Putamen (tissue), 1 donor: ENCODE measurements around the gene ADAM15.

ENCODE experiments used
- DNase-seq: peaks from one replicate; pipeline ENCODE4 v3.0.0-alpha.2; 2016; ENCODE audit warnings: low spot score

Gene ADAM15

DNA sequence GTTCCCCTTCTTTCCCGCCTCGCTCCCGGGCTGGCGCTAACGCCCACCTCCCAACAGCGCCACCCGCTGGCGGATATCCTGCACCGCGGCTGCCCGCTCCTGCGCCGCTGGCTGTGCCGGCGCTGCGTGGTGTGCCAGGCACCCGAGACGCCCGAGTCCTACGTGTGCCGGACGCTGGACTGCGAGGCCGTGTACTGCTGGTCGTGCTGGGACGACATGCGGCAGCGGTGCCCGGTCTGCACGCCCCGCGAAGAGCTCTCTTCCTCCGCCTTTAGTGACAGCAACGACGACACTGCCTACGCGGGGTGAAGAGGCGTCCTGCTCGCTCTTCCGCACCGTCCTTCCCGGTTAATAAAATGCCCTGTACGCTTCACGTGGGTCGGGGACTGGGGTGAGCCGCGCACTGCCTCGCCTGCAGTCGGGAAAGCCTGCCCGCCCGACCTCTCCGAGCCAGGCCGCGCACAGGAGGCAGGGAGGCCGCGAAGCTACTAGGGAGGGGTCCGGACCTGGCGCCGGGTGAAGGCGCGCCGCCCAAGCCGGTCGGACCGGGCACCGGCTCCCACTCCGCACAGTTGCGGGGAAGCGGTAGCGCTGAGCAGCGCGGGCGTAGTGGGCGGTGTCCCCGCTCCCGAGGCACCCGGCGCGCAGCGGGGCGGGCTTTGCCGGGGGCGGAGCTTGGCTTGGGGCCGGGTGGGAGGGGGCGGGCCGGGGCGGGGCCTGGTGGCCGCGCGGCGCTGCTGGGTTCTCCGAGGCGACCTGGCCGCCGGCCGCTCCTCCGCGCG is at the start of gene ADAM15:
Gene ADAM15, plus strand, starts transcription at position 757 of the 782 bp plus-strand sequence. CDS start 71 bp downstream, outside the sequence.
- peak; percentile 74 for DNase-seq

GRCh38 chr1:155001425-155001674 is 49.8 kb upstream of the ADAM15 start:
- no peak for DNase-seq

DNA sequence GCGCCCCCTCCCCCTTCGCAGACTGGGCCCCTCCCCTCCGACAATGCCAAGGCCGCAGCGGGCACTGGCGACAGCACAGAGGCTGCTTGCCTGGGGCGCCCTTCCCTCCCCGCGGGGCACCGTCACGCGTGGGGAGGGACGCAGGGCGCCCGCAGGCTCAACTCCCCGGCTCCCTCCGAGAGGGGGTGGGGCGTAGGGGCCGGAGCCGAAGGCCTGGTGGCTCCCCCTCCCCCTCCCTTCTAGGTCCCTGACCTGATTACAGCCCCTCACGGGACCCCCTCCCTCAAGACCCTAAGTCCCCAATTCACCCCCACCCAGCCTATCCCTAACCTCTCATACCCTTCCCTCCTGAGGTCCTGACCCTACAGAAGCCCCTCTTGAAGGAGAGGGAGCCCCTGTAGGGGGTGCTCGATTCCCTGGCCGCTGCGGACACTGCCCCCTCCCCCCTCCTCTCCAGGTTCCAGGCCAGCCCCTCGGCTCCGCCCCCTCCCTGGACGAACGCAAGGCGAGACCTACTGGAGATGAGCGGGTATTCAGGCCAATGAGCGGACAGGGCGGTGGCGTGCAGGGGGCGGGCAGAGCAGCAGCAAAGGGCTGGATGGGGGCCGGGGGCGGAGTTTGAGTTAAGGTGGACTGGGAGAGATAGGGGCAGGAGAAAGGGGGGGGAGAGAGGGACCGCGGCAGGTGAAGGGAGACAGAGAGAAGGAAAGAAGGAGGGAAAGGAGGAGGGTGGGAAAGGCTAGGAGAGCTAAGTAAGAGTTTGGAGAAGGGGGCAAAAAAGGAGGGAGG is 49.2 kb upstream of the ADAM15 start:
- DNase-seq, result peak; percentile 100

GRCh38 chr1:155002464-155003226 is 48.5 kb upstream of the ADAM15 start, which contains the start of gene ZBTB7B:
ZBTB7B (plus strand) TSS chr1:155002802; CDS start chr1:155014661, 11,859 bp downstream.
- DNase-seq, result no peak

DNA sequence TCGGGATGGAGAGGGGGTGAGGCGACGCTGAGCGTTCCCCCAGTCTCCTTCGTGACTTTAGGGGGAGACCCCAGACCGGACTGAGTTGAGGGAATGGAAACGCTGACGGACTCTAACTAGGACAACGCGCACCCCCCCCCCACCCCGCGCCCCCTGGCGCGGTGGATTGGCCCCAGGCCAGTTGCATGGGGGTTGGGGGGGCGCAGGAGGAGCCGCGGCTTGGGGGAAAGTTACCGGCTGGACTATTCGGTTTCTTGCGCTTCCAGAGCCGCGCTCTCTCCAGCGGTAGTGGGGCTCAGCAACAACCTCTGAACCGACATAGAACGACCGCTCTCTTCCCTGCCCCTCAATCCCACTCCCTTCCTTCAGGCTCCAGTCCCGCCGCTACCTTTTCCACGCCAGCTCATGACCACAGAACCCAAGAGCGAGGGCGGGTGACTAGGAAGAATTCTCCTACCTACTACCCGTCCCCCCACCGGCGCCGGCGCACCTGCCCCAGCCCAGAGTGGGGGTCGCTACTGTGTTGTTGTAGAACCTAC is 47.8 kb upstream of the ADAM15 start:
- DNase-seq, result no peak

DNA sequence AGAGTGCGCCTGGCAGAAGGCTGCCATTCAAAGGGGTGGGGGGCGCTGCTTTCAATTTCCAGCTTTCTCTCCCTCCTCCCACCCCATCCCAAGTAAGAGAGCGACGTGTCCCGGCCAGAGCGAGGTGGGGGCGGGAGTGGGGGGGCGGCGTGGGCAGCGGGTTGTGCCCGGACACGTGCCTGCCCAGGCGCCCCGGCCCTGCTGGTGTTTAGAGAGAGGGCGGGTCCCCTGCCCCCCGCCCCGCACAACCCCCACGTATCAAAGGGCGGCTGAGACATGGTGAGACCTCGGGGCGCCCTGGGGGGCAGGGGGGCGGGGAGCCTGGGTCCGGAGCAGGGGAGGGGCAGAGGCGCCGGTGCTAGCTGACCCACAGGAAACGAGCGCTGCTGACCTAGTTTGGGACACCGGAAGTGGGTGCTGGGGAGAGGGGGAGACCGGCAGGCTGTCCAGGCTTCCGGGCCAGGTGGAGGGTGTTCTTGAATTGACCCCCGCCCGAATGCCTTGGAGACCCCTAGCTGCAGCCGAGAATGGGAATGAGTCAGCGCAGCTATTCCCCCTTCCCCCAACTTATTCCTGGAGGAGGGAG is 47.3 kb upstream of the ADAM15 start:
- peak; percentile 66 for DNase-seq

DNA sequence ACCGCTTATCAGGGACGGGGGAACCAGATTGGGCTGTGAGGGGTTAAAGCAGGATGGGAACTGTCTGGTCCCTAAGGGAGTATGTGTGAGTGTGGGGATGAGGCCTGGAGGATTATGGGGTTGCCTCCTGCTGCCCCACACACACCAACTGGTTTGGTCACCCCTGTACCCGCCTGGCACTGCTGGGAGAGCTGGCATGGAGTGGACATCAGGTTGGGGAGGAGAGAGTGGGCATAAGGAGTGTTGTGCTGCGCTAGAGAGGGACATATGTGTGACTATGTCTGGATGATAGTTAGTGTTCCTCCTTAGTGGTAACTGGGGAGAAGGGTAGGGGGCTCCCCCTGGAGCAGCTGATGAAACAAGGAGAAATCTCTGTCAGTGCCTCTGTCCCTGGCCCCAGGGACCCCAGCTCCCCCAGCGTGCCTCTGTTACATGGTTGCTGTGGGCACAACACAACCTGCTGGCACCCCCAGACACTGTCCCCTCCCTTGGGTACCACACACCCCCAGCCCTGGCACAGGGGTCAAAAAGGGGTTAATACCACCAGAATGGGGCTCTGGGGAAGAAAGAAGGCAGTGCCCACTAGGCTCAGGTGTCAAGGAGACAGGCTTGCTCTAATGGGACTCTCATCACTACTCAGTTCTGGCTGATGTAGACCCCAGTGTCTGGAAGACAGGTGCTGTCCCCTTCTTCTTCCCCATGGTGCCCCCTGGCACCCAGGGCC is 46.6 kb upstream of the ADAM15 start:
- no peak for DNase-seq

GRCh38 chr1:155005076-155006011 is 45.8 kb upstream of the ADAM15 start:
- DNase-seq, result peak; percentile 84

GRCh38 chr1:155006601-155007101 is 44.5 kb upstream of the ADAM15 start:
- peak; percentile 66 for DNase-seq

- DNase-seq, result no peak
Observed at GRCh38 chr1:155007251-155007828, 43.8 kb upstream of the ADAM15 start.

DNA sequence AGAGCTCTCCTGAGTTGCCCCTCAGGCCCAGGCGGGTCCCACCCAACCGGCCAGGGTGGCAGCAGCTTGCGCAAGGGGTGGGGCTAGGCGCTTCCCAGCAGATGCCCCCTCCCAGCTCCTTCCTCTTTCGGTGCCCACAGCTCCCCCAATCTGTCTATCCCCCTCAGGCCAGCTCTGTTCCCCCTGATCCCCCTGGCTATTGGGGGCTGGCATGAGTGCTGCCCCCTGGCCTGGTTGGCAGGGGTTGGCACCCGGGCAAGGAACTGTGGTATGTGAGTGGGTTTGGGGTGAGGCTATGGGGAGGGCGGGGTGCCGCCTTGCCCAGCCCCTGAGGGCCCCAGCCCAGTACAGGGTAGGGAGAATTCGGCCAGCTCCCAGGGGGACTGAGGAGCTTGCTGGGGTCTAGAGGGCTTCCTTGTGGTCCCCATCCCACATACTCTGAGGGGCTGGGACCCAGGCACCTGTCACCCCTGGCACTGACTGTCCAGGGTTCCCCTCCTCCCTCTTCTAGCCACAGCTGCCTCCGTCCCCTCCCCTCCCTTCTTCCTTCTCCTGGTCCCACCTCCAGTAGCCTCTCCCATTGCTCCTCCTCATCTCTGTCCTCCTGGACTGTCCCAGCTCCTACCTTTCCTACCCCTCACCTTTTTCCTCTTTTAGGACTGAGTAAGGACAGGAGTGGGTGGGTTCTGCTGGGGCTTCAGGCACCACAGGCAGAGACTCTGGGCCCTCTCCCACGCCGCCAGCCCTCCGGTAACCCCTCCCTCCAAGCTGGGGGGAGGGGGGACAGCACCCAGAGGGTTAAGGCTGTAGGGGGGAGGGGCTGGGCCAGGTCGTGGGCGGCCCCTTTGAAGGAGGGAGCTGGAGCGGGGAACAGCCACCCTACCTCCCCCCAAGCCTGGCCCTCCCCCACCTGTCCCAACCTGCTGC is 42.8 kb upstream of the ADAM15 start:
- DNase-seq, result no peak

GRCh38 chr1:155009221-155009711 is 41.9 kb upstream of the ADAM15 start:
- DNase-seq, result no peak

DNA sequence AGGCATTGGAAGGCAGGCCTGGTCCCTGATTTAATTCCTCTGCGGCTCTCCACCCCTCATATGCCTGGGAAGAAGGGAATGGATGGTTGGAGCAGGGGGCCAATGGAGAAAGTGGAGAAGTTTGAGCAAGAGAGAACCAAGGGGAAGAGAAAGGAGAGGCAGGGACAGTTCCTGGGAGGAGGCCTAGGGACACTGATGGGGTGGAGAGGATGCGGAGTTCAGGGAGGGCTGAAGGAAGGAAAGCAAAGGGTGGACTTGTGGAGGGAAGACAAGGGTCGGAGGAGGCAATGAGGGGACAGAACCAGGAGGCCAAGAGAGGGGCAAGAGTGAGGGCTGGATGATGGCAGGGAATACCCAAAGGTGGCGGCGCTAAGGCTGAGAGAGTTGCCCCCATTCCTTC is 41.4 kb upstream of the ADAM15 start:
- no peak for DNase-seq

GRCh38 chr1:155010211-155010918 is 40.8 kb upstream of the ADAM15 start:
- no peak for DNase-seq

DNA sequence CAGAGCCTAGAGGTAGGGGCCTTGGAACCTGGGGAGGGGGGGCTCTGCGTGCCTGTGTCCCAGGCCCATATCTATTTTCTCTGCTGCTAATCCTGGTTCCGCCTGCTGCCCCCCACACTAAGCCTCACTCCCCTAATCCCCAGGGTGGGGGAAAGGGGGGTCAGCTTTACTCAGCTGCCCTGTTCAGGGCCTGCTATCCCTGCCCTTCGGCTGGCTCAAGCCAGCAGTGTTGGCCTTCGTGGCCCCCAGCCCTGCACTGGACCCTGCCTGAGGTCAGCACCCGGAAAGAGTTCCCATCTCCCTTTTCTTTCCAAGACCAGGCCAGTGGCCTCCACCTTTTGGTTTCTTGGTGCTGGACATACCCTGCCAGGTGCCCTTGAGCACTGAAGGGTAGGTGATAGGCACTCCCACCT is 40.1 kb upstream of the ADAM15 start:
- DNase-seq, result no peak

DNA sequence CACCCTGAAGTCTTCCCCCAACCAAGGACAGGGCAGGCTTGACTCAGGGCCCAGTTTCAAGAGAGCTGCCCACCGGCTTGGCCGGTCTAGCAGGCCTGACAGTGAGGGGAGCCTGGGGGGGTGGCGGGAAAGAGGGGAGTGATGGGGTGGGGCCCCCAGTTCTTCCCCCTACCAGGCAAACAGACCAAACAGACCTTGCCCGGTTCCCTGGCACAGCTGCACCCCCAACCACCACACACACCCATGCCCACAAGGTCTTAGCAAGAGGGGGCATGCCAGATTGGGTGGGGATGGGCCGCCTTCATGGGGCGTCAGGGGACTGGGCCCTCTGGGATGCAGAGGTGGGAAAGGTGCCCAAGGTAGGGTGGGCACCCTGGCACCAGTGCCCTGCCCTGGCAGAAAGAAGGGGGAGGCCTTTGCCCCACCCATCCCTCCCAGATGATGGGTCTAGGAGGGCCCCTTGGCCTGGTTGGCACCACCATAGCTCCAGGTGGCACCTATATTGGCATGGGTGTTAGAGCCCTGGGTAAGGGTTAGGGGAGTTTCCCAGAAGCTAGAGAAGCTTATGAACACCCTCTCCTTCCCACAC is 39.6 kb upstream of the ADAM15 start:
- no peak for DNase-seq

DNA sequence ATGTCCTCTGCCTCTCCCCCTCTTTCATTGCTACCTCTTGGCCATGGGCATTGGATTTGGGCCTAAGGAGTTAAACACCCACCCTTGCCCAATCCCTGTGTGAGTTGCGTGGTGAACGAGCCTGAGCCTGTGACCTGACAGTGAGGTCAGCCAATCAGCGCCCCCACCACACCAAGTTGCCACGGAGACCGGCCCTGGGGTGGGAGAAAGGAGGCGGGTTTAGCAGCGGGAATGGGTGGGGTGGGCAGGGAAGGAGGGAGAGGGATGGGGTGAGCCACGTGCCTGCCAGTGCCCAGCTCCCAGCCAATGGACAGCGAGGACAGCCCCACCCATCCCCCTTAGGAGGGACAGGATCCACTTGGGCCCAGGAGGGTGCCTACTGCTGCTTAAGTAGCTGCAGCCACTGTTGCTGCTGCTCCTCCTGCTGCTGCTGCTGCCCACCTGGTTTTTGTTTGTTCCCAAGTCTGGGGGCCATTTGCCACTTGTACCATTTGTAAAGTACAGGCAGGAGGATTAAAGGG is 39.0 kb upstream of the ADAM15 start:
- DNase-seq, result peak; percentile 86
